Endothelial cell of umbilical vein (primary cell): ENCODE measurements around the gene HLA-B. TPM values are rescaled to one million over a fixed set of nuclear protein-coding genes. Genes with fewer than 3 reads are reported as not detected.

Experiments used
- BruUV-seq: library from RNA; stranded (reverse); fragments of 400-500 nt; replicated peaks from 2 replicates; lab custom pipeline; 2021; lab: Mats Ljungman, UMichigan
- CTCF ChIA-PET: fragments of 300-600, 350-600 bp; sonication (Branson Sonifier 250); formaldehyde crosslinking; loops from one replicate; lab custom pipeline; 2021; ENCODE audit warnings: antibody characterized with exemption, inconsistent platforms; lab: Charles Lee
- POLR2A ChIA-PET: fragments of 300-600, 350-600 bp; sonication (Branson Sonifier 250); formaldehyde crosslinking; loops from one replicate; lab custom pipeline; 2021; ENCODE audit warnings: antibody characterized with exemption, inconsistent platforms; lab: Charles Lee
- DNase-seq: peaks from one replicate; pipeline ENCODE4 v3.0.0-alpha.2; 2011; ENCODE audit warnings: low read depth, low spot score
- FAIRE-seq: peaks from 2 replicates; lab custom pipeline; 2011; peaks lifted over from hg19 to GRCh38; lab: Jason Lieb, UNC
- H2AFZ ChIP-seq: 2 replicates; pipeline ENCODE4 v1.6.0; 2012; ENCODE audit warnings: low read depth, low read length, control low read depth, inconsistent platforms
- H3K27ac ChIP-seq: 2 replicates; pipeline ENCODE4 v1.5.1; 2011; ENCODE audit warnings: low read depth, mild to moderate bottlenecking, control low read depth, low read length, moderate library complexity; ENCODE audit not compliant: insufficient read depth
- H3K27me3 ChIP-seq, 2 experiments: 2 replicates each; pipeline versions ENCODE4 v1.6.0 to v1.6.1; 2011; ENCODE audit warnings: low read length in 2 of 2, mixed read lengths in 1 of 2; ENCODE audit not compliant: control insufficient read depth in 2 of 2, insufficient read depth in 2 of 2
- H3K36me3 ChIP-seq, 2 experiments: 2 replicates in 1 of 2; 3 replicates in 1 of 2; pipeline ENCODE4 v1.5.1; 2011; ENCODE audit warnings: low read length in 2 of 2, mild to moderate bottlenecking in 1 of 2, moderate library complexity in 1 of 2; ENCODE audit not compliant: control insufficient read depth in 2 of 2, insufficient read depth in 2 of 2; ENCODE audit errors: extremely low read depth in 1 of 2
- H3K4me1 ChIP-seq: 3 replicates; pipeline ENCODE4 v1.5.1; 2011; ENCODE audit warnings: mild to moderate bottlenecking, low read length; ENCODE audit not compliant: control insufficient read depth, insufficient read depth; ENCODE audit errors: extremely low read depth
- H3K4me2 ChIP-seq: 2 replicates; pipeline ENCODE4 v1.6.1; 2011; ENCODE audit warnings: low read length, control low read depth, mixed read lengths; ENCODE audit not compliant: insufficient read depth
- H3K4me3 ChIP-seq, 3 experiments: fragments of 200-600 bp in 1 of 3; sonication (generic), shearing (Covaris generic) in 1 of 3; replicated peaks in 1 of 3; 2 replicates each; pipeline ENCODE4 v1.5.1; 2011 to 2016; ENCODE audit warnings: control low read depth in 3 of 3, low read length in 3 of 3, mild to moderate bottlenecking in 2 of 3, inconsistent platforms in 1 of 3, low read depth in 1 of 3, moderate library complexity in 1 of 3; ENCODE audit not compliant: insufficient read depth in 1 of 3
- H3K79me2 ChIP-seq: 2 replicates; pipeline ENCODE4 v1.6.0; 2012; ENCODE audit warnings: low read length, inconsistent platforms; ENCODE audit not compliant: control insufficient read depth, insufficient read depth
- H3K9ac ChIP-seq: replicated peaks from 2 replicates; pipeline ENCODE3; 2011; ENCODE audit warnings: low read length, control low read depth; ENCODE audit not compliant: insufficient read depth; ENCODE audit errors: extremely low read depth
- H3K9me1 ChIP-seq: replicated peaks from 3 replicates; pipeline ENCODE4 v1.6.0; 2011; ENCODE audit warnings: mild to moderate bottlenecking, low read length; ENCODE audit not compliant: control insufficient read depth, insufficient read depth; ENCODE audit errors: extremely low read depth
- H3K9me3 ChIP-seq: replicated peaks from 2 replicates; pipeline ENCODE4 v1.5.1; 2012; ENCODE audit warnings: low read length, inconsistent platforms; ENCODE audit not compliant: control insufficient read depth, insufficient read depth
- H4K20me1 ChIP-seq: replicated peaks from 2 replicates; pipeline ENCODE3; 2011; ENCODE audit warnings: mild to moderate bottlenecking, low read length; ENCODE audit not compliant: control insufficient read depth, insufficient read depth; ENCODE audit errors: extremely low read depth
- EZH2 ChIP-seq: IDR thresholded peaks from 2 replicates; pipeline ENCODE4 v1.6.1; 2012; ENCODE audit warnings: borderline replicate concordance, low read depth, mild to moderate bottlenecking, moderate library complexity, low read length, inconsistent platforms; ENCODE audit not compliant: severe bottlenecking
- FOS ChIP-seq: IDR thresholded peaks from 2 replicates; pipeline ENCODE4 v1.6.1; 2011; ENCODE audit warnings: mild to moderate bottlenecking, low read length, moderate library complexity, borderline replicate concordance; ENCODE audit not compliant: insufficient read depth
- GATA2 ChIP-seq: IDR thresholded peaks from 2 replicates; pipeline ENCODE4 v1.7.0; 2011; ENCODE audit warnings: low read depth, mild to moderate bottlenecking, moderate library complexity, mixed read lengths, low read length; ENCODE audit not compliant: insufficient read length, insufficient read depth
- JUN ChIP-seq: IDR thresholded peaks from 2 replicates; pipeline ENCODE4 v1.6.1; 2011; ENCODE audit warnings: borderline replicate concordance, low read depth; ENCODE audit not compliant: insufficient read length, insufficient read depth
- MYC ChIP-seq: IDR thresholded peaks from one replicate; pipeline ENCODE4 v1.6.1; 2011; ENCODE audit warnings: mild to moderate bottlenecking, low read depth, low read length
- POLR2A ChIP-seq: IDR thresholded peaks from 2 replicates; pipeline ENCODE4 v1.6.1; 2012; ENCODE audit warnings: low read depth, mild to moderate bottlenecking, control low read depth, low read length
- POLR2AphosphoS5 ChIP-seq: IDR thresholded peaks from 2 replicates; pipeline ENCODE4 v1.6.1; 2012; ENCODE audit warnings: low read depth, mild to moderate bottlenecking, control low read depth, low read length, moderate library complexity; ENCODE audit not compliant: insufficient read depth
- dilution Hi-C: fragments of 300-500 bp; cut with MboI; formaldehyde crosslinking; loops from one replicate; pipeline ENCODE4 v1.15.0; 2019; ENCODE audit warnings: low sequenced_read_pairs; ENCODE audit not compliant: extremely low pct_ligation_motif_present
- intact Hi-C: fragments of 100-400 bp; cut with micrococcal nuclease; formaldehyde crosslinking; loops from one replicate; pipeline ENCODE4 v1.10.0; 2022
- polyA plus RNA-seq, 4 experiments: library from polyadenylated mRNA; depleted of rRNA in 3 of 4; stranded (reverse) in 3 of 4; unstranded in 1 of 4; fragments of >200 nt; gene quantifications; 2 replicates each; pipeline versions ENCODE4 v1.2.1 to v1.2.3, GENCODE V29; 2011 to 2012; ENCODE audit warnings: missing spikeins in 1 of 4
- total RNA-seq: library from RNA; stranded (reverse); gene quantifications from 2 replicates; pipeline ENCODE4 v1.2.3, GENCODE V29; 2021
- TF ChIP-seq, protein P1 (sequence below), 2 donors: IDR thresholded peaks; 1 replicate in 1 of 2; 2 replicates in 1 of 2; pipeline ENCODE4 v1.5.1; 2011; ENCODE audit warnings: low read length in 2 of 2, mild to moderate bottlenecking in 2 of 2, moderate library complexity in 2 of 2, control low read depth in 1 of 2, inconsistent platforms in 1 of 2, low read depth in 1 of 2; ENCODE audit not compliant: insufficient read depth in 1 of 2; ENCODE audit errors: extremely low read depth in 1 of 2
- TF ChIP-seq, protein P2 (sequence below): IDR thresholded peaks from 2 replicates; pipeline ENCODE4 v1.6.1; 2011; ENCODE audit not compliant: insufficient read depth, insufficient read length

HLA-B gene
- total and polyA plus RNA-seq, 2 donors (not counting 3 experiments of a cell fraction or from before 2014, with no cell fraction given) = 119 to 126 TPM

DNA sequence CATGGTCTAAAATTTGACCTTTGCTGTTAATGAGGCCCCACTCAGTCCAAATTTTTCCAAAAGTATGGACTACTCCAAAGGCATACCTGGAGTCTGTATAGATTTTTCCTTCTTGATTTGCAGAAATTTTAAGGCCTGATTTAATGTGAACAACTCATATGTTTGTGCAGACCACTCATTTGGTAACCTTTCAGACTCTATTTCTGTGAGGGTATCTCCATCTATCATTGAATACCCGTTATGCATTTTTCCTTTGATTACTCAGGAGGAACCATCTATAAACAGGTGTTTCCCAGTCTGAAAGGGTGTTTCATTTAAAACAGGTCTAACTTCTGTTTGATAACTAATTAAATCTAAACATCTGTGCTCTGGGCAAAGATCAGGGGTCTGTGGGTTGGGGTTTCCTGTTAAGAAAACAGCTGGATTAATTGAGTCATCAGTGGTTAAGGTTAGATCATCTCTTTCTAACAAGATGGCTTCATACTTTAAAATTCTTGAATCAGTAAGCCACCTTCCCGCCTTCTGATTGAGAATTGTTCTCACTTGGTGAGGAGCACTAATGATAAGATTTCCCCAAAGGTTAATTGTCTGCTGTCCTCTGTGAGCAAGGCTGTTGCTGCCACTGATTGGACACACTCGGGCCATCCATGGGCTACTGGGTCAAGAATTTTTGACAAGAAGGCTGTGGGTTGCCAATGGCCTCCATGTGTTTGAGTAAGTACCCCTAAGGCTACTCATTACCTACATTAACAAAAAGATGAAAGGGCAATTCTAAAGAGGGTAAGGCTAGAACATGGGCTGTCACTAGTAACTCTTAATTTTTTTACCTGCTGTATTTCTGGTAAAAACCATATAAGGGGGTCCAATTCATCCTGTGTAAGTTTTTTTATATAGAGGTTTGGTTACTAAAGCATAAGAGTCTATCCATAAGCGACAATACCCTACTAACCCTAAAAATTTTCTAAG lies 24.1 kb downstream of the HLA-B start:
- DNase-seq (no peak), FAIRE-seq (no peak)
- no TSS peak for BruUV-seq
- dilution Hi-C loops (no loop called here), intact Hi-C loops (no loop called here)
- Histone ChIP-seq H3K36me3 (no peaks in the 10 kb centered on the region), H3K27ac (no peak overlapping the region), H3K27me3 (peaks cover 4 to 10% of the 10 kb centered on the region in 2 experiments), H3K4me3 (no peak overlapping the region), H2AFZ (no peak overlapping the region), H3K4me2 (no peak overlapping the region), H3K9me3 (no peaks in the 10 kb centered on the region), H4K20me1 (no peaks in the 10 kb centered on the region), H3K9ac (no peak overlapping the region), H3K4me1 (no peaks in the 10 kb centered on the region), H3K79me2 (no peaks in the 10 kb centered on the region), H3K9me1 (no peaks in the 10 kb centered on the region)
- POLR2A ChIA-PET = no interaction called here
- CTCF ChIA-PET = no interaction called here
- TF ChIP-seq JUN (no peak), FOS (no peak), POLR2A (no peak), MYC (no peak), GATA2 (no peak), POLR2AphosphoS5 (no peak), EZH2 (no peak)
- TF ChIP-seq, protein P1, sequence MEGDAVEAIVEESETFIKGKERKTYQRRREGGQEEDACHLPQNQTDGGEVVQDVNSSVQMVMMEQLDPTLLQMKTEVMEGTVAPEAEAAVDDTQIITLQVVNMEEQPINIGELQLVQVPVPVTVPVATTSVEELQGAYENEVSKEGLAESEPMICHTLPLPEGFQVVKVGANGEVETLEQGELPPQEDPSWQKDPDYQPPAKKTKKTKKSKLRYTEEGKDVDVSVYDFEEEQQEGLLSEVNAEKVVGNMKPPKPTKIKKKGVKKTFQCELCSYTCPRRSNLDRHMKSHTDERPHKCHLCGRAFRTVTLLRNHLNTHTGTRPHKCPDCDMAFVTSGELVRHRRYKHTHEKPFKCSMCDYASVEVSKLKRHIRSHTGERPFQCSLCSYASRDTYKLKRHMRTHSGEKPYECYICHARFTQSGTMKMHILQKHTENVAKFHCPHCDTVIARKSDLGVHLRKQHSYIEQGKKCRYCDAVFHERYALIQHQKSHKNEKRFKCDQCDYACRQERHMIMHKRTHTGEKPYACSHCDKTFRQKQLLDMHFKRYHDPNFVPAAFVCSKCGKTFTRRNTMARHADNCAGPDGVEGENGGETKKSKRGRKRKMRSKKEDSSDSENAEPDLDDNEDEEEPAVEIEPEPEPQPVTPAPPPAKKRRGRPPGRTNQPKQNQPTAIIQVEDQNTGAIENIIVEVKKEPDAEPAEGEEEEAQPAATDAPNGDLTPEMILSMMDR (IDR thresholded peaks at IDR 0.05; ENCODE audit: extremely low read depth in 1 of 2, insufficient read depth in 1 of 2, low read depth in 1 of 2, low read length in 2 of 2) = no peak
- TF ChIP-seq, protein P2, sequence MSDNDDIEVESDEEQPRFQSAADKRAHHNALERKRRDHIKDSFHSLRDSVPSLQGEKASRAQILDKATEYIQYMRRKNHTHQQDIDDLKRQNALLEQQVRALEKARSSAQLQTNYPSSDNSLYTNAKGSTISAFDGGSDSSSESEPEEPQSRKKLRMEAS = no peak
